ENCODE data around the gene B3GALNT2.
A peak's percentile ranks its signal among the peaks of the same experiment; 100 is the strongest.

The B3GALNT2 gene

GRCh38 chr1:235402457-235403200 lies 101.6 kb downstream of the B3GALNT2 start (continued):
- no peak for TF ChIP-seq ZXDB (tag by site-specific recombination; IDR thresholded peaks at IDR 0.05)
- no peak for TF ChIP-seq HOXD13 (CRISPR knock-in tag; IDR thresholded peaks at IDR 0.05; ENCODE audit: borderline replicate concordance)
- TF ChIP-seq ZNF341 (tag by site-specific recombination; IDR thresholded peaks at IDR 0.05; ENCODE audit: low read depth) = no peak
- 0 out of 2 replicates have a peak, but pooled peaks have one; percentile 10 for TF ChIP-seq KLF8 (tag by site-specific recombination; IDR thresholded peaks at IDR 0.05)
- TF ChIP-seq ZNF366 (tag by site-specific recombination; conservative IDR thresholded peaks at IDR 0.05) = peak; percentile 64
- 0 out of 2 replicates have a peak, but pooled peaks have one; percentile 30 for TF ChIP-seq ZNF639 (tag by site-specific recombination; IDR thresholded peaks at IDR 0.05)
- no peak for TF ChIP-seq ZNF426 (tag by site-specific recombination; IDR thresholded peaks at IDR 0.05)
- TF ChIP-seq INSM2 (tag by site-specific recombination; IDR thresholded peaks at IDR 0.05) = peak; percentile 85
- no peak for TF ChIP-seq ZBTB21 (tag by site-specific recombination; IDR thresholded peaks at IDR 0.05)
- TF ChIP-seq ZNF785 (tag by site-specific recombination; IDR thresholded peaks at IDR 0.05) = no peak
- TF ChIP-seq EGR2 (tag by site-specific recombination; IDR thresholded peaks at IDR 0.05; ENCODE audit: low read depth) = no peak
- TF ChIP-seq PRDM4 (tag by site-specific recombination; IDR thresholded peaks at IDR 0.05) = no peak
- no peak for TF ChIP-seq ZNF112 (tag by site-specific recombination; IDR thresholded peaks at IDR 0.05)
- TF ChIP-seq ZNF362 (tag by site-specific recombination; IDR thresholded peaks at IDR 0.05) = peak; percentile 63; the same call in 1 of the 2 replicates

GRCh38 chr1:235401251-235401650 lies 103.0 kb downstream of the B3GALNT2 start:
- H3K4me1 ChIP-seq (ENCODE audit: control insufficient read depth, insufficient read depth, low read length) = peaks cover 9% of the 10 kb centered on the region
- no peak overlapping the region for H3K27ac ChIP-seq (ENCODE audit: extremely low read depth, low read depth, low read length)
- H3K36me3 ChIP-seq (ENCODE audit: control insufficient read depth in 2 of 2, insufficient read depth in 1 of 2, low read length in 2 of 2) = peaks cover 0 to 3% of the 10 kb centered on the region in 2 experiments; a peak in 2 of 3 replicates
- ChIA-PET CTCF (no interaction called here), POLR2A (no interaction called here)
- H3K4me3 ChIP-seq (ENCODE audit: low read depth, low read length) = no peak overlapping the region
- no peaks in the 10 kb centered on the region for H3K9me3 ChIP-seq (ENCODE audit: control insufficient read depth, insufficient read depth, low read depth, low read length)
- TF ChIP-seq ZFP41 (tag by site-specific recombination; IDR thresholded peaks at IDR 0.05; ENCODE audit: borderline replicate concordance) = no peak
- TF ChIP-seq ZBTB11 (tag by site-specific recombination; conservative IDR thresholded peaks at IDR 0.05; ENCODE audit: low read depth) = no peak
- TF ChIP-seq IKZF3 (tag by site-specific recombination; IDR thresholded peaks at IDR 0.05) = 0 out of 2 replicates have a peak, but pooled peaks have one; percentile 11
- no peak for TF ChIP-seq ZNF311 (tag by site-specific recombination; IDR thresholded peaks at IDR 0.05; ENCODE audit: borderline replicate concordance)
- peak; percentile 55; the same call in 1 of the 2 replicates for TF ChIP-seq PRDM10 (tag by site-specific recombination; IDR thresholded peaks at IDR 0.05)
- TF ChIP-seq ZNF548 (tag by site-specific recombination; IDR thresholded peaks at IDR 0.05) = no peak
